NCI-H2107 treated with DMSO at 0.1 percent for 48 hours (cell line): Measurements from ENCODE around the gene ZNF333.

Experiments used
- DNase-seq: peaks from one replicate; lab custom pipeline; 2025; ENCODE audit not compliant: unreplicated experiment; lab: John Stamatoyannopoulos, UW

The ZNF333 gene

DNA sequence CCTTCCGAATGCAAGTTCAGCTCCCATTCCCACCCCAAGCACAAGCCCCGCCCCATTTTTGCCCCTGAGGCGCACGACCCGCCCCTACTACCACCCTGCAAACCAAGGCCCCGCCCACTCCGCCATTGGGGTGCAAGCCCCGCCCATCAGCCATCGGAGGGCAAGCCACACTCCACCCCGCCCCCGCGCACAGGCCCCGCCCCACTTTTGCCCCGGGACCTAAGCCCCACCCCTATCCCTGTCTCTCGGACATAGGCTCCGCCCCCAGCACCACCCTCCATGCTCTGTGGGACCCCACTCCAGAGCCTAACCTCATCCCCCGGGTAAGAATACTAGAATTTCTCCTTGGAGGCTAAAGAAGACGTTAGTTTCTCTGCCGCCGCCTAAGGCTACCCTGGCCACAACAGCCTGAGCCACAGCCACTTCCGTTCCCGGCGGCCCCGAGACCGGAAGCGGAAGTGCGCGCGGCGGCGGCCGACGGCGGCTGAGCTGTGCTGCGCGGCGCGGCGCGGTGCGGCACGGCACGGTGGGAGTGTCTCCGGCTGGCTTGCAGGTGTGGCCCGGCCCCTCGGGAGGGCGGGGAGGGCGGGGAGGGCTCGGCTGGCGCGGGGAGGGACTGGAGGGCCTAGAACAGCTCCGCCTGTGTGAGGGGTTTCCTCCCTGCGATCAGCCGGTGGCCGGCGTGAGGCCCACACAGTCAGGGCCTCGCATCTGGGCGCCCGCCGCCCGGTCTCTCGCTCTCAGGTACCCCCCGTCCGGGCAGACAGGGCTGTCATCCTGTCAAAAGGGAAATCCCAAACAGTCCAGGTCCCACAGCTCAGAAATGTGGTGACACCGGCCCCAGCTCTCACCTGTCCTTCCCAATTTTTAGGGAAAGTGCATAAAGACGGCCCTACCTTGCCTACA lies at the start of gene ZNF333:
Gene ZNF333, plus strand, starts transcription at position 451 of the 906 bp plus-strand sequence. CDS start 3,444 bp downstream, outside the sequence.
- peak; percentile 88 for DNase-seq

DNA sequence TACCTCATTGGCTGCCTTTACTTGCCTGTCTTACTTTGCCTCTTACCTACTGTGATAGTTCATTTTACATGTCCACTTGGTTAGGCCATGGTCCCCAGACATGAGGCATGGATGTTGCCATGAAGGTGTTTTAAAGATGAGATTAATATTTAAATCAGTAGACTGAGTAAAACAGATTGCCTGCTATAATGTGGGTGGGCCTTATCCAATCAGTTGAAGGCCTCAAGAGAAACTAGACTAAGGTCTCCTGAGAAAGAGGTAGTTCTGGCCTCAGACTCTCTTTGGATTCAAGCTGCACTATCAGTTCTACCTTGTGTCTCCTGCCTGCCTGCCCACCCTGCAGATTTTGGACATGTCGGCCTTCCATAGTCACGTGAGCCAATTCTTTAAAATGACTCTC lies 41.3 kb upstream of the ZNF333 start:
- DNase-seq = no peak

DNA sequence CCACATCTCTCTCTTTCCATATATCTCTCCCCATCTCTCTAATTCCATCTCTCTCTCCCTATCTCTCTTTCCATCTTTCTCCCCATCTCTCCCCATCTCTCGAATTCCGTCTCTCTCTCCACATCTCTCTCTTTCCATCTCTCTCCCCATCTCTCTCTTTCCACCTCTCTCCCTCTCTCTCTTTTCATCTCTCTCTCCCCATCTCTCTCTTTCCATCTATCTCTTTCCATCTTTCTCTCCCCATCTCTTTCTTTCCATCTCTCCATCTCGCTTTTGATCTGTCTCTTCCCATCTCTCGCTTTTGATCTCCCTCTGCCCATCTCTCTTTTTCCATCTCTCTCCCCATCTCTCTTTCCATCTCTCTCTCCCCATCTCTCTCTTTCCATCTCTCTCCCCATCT lies 40.8 kb upstream of the ZNF333 start:
- no peak for DNase-seq

DNA sequence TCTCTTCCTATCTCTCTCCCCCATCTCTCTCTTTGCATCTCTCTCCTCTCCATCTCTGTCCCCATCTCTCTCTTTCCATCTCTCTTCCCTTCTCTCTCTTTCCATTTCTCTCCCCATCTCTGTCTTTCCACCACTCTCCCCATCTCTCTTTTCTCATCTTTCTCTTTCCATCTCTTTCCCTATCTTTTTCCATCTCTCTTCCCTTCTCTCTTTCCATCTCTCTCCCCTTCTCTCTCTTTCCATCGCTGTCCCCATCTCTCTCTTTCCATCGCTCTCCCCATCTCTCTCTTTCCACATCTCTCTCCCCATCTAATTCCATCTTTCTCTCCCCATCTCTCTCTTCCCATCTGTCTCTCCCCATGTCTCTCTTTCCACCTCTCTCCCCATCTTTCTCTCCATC lies 39.7 kb upstream of the ZNF333 start:
- DNase-seq = no peak

DNA sequence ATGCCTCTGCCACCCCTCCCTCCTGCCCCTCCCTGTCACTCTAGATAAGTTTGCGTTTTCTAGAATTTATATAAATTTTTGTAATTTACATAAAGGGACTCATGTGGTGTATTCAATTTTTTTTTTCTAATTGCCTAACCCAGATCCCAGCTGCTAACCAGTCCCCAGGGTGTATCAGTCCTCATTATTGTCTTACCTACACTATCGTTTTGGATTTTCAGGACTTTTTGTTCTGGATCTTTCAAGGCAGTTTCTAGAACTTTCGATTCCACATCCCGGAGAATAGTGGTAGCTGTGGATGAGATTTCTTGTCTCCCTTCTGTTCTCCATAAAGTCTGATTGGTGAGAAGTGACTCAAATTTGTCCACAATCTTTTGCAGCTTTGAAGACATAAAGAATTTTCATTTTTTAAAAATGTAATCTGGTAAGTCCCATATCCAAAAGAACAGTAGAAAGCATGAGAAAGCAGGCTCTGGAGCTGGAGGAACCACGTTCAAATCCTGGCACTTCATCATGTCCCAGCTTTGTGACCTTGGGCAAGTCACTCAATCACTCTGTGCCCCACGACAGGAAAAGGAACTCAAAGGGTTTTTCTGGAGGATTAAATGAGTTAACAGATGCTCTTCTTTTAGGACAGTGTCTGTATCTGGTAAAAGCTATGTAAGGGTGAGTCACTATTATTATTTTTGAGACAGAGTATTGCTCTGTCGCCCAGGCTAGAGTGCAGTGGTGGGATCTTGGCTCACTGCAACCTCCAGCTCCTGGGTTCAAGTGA lies 34.9 kb upstream of the ZNF333 start:
- no peak for DNase-seq

DNA sequence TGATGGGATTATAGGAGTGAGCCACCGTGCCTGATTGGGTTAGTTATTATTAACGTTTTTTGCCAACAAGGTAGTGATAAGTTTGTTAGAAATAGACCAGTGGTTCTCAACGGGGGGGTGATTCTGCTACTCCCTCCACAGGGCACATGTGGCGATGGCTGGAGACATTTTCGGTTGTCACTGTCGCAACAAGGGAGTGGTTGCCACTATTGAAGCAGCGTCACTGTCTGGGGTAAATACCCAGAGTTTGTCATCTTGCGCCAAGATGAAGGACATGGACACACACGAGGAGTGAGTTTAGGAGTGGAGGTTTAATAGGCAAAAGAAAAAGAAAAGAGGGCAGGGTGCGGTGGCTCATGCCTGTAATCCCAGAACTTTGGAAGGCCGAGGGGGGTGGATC lies 34.1 kb upstream of the ZNF333 start:
- no peak for DNase-seq

DNA sequence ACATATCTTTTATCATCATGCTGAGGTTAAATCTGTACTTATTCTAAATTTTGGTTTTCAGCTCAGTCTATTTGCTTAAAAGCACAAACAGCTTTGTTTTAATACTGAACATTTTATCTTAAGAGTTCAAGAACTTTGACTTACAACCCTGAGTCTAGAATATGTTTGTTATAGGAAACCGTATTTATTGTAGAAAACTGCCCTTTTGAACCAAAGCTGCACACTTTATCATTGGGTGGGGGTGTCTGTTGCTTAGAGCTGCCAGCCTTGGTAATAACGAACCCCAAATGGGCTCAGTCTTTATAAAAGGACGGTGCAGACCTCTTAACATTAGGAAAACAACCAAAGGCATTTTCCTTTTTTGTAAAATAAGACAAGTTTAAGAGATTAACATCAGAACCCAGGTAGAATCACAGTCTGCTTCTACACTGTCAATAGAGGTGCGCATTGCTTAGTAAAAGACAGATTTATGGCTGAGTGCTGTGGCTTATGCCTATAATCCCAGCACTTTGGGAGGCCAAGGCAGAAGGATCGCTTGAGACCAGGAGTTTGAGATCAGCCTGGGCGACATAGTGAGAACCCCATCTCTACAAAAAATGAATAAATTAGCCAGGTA lies 29.9 kb upstream of the ZNF333 start:
- no peak for DNase-seq

DNA sequence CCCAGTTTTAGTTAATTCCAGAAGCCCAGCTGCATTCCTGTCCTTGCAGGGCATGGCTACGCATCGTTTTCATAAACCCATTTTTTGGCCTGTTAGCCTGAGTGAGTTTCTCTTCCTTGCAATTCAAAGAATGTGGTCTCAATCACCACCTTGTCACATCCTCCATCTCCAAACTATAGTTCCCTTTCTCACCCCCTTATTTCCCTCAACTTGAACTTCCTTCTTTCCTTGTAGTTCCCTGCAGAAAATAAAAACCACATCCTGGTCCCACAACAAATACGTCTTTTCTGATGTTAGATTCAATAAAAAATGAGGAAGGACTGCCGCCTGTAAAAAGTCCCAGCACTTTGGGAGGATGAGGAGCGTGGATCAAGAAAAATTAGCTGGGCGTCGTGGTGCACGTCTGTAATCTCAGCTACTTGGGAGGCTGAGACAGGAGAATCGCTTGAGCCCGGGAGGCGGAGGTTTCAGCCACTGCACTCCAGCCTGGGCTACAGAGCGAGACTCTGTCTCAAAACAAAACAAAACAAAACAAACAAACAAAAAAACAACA lies 28.4 kb upstream of the ZNF333 start:
- no peak for DNase-seq

DNA sequence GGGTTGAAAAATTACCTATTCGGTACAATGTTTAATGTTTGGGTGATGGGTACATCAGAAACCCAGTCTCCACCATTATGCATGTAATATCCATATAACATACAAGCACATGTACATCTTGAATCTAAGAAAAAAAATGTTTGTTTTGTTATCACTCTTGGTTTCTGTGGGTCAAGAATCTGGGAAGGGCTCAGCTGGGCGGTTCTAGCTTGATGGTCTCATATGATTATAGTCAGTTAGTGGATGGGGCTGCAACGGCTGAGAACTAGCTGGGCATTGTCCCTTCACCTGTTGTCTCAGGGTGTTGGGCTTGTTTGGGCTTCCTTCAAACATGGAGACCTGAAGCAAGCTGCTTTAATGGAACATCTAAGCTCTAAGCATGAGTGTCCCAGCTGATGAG lies 19.9 kb upstream of the ZNF333 start:
- DNase-seq = no peak

DNA sequence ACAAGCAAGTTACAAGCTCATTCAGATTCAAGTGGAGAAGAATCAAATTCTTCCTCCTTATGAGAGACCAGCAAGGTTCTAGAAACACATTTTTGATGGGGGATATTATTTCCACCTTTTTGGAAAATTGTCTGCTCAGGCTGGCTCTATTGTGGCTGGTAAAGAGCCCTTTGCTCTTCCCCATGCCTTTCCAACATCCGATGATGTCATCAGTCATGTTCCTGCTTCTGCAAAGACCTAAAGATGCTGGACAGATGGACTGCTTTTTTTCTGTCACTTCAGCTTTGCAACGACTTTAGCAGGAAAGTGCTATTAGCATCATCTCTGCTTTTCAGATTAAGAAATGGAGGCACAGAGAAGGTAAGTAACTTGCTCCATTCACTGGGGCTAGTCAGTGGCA lies 19.4 kb upstream of the ZNF333 start:
- DNase-seq = no peak

DNA sequence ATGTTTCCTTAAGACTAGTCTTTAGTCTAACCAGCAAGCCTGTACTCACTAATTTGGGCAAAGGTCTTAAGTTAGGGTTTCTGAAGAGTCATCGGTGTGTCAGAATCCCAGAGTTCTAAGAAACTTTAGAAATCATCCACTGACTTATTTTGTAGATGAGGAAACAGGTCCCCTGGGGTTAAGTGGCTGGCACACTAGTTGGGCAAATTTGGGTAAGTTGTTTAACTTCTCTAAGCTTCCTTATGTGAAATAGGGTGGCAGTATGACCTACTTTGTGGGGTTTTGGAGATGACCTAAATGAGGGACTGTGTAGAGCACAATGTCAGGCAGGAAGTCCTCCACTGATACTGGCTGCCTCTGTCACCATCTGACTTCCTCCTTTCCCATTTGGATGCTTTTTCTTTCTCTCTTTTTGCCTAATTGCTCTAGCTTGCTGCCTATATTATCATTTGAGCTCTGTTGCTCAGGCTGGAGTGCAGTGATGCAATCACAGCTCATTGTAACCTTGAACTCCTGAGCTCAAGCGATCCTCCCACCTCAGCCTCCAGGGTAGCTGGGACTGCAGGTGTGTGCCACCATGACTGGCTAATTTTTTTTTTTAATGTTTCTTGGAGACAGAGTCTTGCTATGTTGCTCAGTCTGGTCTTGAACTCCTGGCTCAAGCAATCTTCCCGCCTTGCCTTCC lies 17.5 kb upstream of the ZNF333 start:
- no peak for DNase-seq

DNA sequence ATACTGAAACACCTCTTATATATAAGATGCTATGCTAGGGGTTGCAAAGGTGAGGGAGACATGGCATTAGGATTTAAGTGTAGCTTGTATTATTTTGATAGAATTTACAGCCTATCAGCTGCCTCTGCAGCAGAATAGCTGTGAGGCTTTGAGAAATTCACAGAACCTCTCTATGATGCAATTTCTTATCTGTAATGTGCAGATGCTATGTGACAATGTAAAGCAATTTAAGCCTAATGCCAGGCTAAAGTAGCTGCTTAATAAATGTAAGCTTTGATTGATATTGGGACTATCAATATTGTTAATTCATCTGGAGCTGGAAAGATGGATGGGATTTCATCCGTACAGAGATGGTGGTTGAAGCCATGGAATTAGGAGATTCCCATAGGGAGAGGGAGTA lies 16.8 kb upstream of the ZNF333 start:
- no peak for DNase-seq

DNA sequence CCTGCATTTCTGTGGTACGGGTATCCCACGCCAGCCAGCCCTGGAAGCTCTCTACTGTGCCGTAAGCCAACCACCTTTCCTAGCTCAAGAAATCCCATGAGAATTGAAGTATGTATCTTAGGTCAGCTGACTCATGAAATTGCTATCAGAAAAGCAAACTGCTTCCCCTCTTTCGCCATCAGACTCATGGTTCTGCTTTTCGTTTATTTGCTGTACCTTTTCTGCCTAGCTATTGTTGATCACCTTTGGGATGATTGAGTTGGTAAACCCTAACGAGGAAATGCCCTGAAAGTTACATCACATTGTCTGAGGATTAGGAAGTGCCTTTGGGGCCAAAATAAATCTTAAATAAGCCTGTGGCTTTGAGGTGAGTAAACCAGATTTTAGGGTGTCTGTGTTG lies 15.1 kb upstream of the ZNF333 start, which contains the start of gene ADGRE3:
Gene ADGRE3, minus strand, starts transcription at position 81 of the 400 bp plus-strand sequence. Its CDS starts 74 bp downstream, at position 7.
- DNase-seq = no peak

DNA sequence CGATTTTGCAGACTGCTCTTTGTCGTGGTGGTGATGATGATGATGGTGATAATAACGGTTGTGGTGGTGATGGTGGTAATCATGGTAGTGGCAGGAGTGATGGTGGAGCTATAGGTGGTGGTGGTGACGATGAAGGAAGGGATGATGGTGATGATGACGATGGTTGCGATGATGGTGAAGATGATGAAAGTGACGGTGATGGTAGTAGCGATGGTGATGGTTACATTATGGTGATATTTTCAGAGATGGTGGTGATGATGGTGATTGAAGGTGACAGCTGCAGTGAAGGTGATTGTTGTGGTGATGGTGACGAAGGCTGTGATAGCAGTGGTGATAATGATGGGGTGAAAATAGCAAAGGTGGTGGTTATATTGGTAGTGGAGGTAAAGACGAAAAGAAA lies 13.1 kb upstream of the ZNF333 start:
- DNase-seq = no peak

DNA sequence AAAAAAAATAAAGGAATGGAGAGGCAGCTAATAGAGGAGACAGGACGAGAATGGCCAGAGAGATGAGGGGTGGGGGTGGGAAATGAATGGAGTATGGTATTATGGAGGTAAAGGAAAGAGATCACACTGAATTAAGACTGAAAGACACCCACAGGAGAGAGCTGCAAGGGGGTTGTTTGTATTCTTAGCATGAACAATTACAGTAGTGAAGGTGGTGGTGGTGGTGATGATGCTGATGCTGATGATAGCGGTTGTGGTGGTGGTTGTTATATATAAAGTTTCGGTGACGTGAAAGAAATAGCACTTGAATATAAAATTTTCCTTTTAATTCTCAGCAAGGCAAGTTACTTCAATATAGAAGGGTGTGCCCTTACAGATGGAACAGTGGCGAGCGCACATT lies 12.4 kb upstream of the ZNF333 start:
- DNase-seq = no peak

DNA sequence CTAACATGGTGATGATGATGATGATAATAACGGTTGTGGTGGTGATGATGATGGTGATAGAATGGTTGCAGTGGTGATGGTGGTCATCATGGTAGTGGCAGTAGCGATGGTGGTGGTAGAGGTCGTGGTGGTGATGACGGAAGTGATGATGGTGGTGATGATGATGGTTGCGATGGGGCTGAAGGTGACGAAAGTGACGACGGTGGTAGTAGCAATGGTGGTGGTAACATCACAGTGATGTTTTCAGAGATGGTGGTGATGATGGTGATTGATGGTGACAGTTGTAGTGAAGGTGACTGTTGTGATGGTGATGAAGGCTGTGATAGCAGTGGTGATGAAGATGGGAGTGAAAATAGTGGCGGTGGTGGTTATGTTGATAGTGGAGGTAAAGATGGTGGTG lies 11.6 kb upstream of the ZNF333 start:
- DNase-seq = no peak

DNA sequence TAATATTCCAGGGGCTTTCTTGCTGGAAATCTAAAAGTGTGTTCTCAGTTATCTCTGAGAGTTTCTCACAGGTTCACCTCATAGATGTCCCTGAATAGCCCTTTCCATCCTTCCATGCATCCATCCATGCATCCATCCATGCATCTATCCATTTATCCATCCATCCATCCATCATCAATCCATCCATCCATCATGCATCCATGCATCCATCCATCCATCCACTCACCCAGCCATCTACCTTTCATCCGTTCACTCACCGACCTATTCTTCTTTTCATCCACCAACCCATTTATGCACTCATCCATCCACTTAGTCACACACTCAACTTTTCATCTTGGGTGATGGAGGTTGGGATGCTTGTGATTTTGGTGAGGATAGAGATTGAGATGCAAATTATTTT lies 7.8 kb upstream of the ZNF333 start:
- no peak for DNase-seq

DNA sequence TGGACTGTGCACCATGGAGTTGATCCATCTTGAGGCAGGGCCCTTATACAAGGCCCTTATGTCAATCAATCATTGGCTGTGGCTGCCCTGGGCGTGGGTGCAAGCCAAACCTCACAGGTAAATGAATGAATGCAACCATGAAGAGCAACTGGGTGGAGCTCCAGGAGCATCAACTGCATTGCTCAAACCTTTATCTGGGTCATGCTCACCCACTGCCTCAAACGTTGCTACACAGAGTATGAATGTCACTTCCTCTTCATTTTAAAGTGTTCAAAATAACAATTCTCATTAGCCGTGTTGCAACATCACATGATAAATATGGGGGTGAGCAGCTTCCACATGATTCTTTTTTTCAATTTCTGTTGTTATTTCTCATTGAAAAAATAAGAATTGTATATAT lies 6.4 kb upstream of the ZNF333 start:
- no peak for DNase-seq

DNA sequence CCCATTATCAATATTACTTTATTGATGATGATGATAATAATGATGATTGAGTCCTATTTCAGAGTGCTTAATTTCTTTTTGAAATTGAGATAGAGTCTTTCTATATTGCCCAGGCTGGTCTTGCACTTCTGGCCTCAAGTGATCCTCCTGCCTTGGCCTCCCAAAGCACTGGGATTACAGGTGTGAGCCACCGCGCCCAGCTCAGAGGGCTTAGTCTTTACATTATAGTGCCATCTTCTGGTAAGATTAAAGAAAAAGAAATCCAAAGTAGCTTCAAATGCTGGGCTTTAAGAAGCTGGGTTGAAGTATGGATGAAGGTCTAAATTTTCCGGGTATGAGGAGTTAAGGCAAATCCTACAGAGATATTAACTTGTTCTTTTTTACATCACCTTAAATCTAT lies 3.4 kb upstream of the ZNF333 start:
- DNase-seq = peak; percentile 26

DNA sequence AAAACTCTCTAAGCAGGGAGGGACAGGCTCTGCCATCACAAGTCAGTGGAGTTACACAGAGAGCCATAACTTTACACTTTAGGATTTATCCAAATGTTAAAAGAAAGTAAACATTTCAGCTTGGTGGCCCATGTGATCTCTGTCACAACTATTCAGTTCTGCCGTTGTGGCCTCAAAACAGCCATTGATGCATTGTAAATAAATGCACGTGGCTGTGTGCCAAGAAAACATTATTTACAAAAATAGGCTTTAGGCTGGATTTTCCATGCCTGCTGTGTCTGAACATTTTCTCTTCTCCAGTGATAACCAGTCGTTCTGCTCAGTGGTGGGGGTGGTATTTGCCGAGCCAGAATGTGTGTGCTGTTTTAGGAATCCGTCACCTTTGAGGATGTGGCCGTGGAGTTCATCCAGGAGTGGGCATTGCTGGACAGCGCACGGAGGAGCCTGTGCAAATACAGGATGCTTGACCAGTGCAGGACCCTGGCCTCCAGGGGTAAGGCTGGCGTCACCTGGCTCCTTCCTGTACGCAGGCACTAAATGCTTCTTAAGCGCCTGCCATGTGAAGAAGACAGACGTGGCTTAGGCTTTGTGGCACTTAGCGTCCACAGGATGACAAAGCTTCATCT lies 4.9 kb downstream of the ZNF333 start:
- DNase-seq = no peak
